HG02938 (cell line): ENCODE results near the gene NKAP.

Source experiments
- ATAC-seq: cut with Tn5 transposase; IDR thresholded peaks from one replicate; pipeline ENCODE4 v1.9.1; 2021; ENCODE audit warnings: mild to moderate bottlenecking, moderate library complexity; ENCODE audit not compliant: unreplicated experiment

NKAP gene

DNA sequence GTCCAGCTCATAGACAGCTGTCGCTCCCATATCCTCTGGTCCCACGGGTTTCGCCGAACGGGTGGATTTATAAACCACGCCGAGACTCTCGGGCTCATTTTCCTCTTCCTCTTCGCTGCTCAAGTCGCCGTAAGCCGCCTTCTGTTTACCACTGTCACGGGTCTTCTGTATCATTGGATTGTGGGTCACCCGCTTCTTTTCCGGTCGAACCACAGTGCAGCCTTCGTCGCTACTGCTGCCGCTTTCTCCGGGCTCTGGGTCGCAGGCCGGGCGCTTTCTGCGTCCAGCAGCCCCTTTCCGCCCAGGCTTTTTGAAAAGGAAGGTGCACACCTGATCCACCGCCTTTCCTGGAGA is 72.3 kb downstream of the NKAP start:
- ATAC-seq, result peak; percentile 38
